GM21381 (cell line): ENCODE data around the gene RPP25.

Source experiments
- ATAC-seq: cut with Tn5 transposase; IDR thresholded peaks from one replicate; pipeline ENCODE4 v1.9.1; 2021; ENCODE audit warnings: mild to moderate bottlenecking, moderate library complexity; ENCODE audit not compliant: unreplicated experiment

RPP25 gene

GRCh38 chr15:74956648-74957475, at the start of gene RPP25:
Gene RPP25 (minus strand): TSS chr15:74956772. CDS start chr15:74956583, 189 bp downstream.
- peak; percentile 74 for ATAC-seq

- ATAC-seq = no peak
Observed at GRCh38 chr15:75002398-75002797, 45.8 kb upstream of the RPP25 start.

GRCh38 chr15:75001310-75001709, 44.7 kb upstream of the RPP25 start:
- no peak for ATAC-seq

GRCh38 chr15:74997543-74997942, 41.0 kb upstream of the RPP25 start:
- ATAC-seq = no peak

- no peak for ATAC-seq
Observed at GRCh38 chr15:74997141-74997540, 40.6 kb upstream of the RPP25 start.

GRCh38 chr15:74995779-74996765, 39.5 kb upstream of the RPP25 start:
- no peak for ATAC-seq

- ATAC-seq = peak; percentile 83
Observed at GRCh38 chr15:74995182-74995778, 38.7 kb upstream of the RPP25 start, which contains the start of gene SCAMP5. Gene SCAMP5 (plus strand): TSS chr15:74995563. CDS start chr15:75011840, 16,277 bp downstream.

- no peak for ATAC-seq
Observed at GRCh38 chr15:74994685-74995084, 38.1 kb upstream of the RPP25 start.

- no peak for ATAC-seq
Observed at GRCh38 chr15:74994236-74994635, 37.7 kb upstream of the RPP25 start.

GRCh38 chr15:74992619-74993018, 36.0 kb upstream of the RPP25 start:
- no peak for ATAC-seq

- ATAC-seq = no peak
Observed at GRCh38 chr15:74989527-74989926, 33.0 kb upstream of the RPP25 start.

- ATAC-seq = no peak
Observed at GRCh38 chr15:74988007-74988800, 31.6 kb upstream of the RPP25 start.

- no peak for ATAC-seq
Observed at GRCh38 chr15:74983725-74984231, 27.2 kb upstream of the RPP25 start.

- no peak for ATAC-seq
Observed at GRCh38 chr15:74982183-74982582, 25.6 kb upstream of the RPP25 start.

- ATAC-seq = no peak
Observed at GRCh38 chr15:74978503-74978902, 21.9 kb upstream of the RPP25 start.

- no peak for ATAC-seq
Observed at GRCh38 chr15:74978077-74978476, 21.5 kb upstream of the RPP25 start.

- ATAC-seq = no peak
Observed at GRCh38 chr15:74977599-74977998, 21.0 kb upstream of the RPP25 start.

- no peak for ATAC-seq
Observed at GRCh38 chr15:74976159-74976558, 19.6 kb upstream of the RPP25 start.

GRCh38 chr15:74967670-74968069, 11.1 kb upstream of the RPP25 start:
- no peak for ATAC-seq

- ATAC-seq = no peak
Observed at GRCh38 chr15:74964794-74965193, 8.2 kb upstream of the RPP25 start.
